Chondrocyte (in vitro differentiated cells): ENCODE results near the gene SUB1. TPM values are rescaled to one million over a fixed set of nuclear protein-coding genes. Genes with fewer than 3 reads are reported as not detected.

Experiments
- DNase-seq: peaks from one replicate; pipeline ENCODE4 v3.0.0; 2021; ENCODE audit warnings: mixed read lengths, low spot score
- H3K27ac Mint-ChIP-seq: one replicate; pipeline ENCODE4 v1.8.0; 2021; ENCODE audit warnings: mild to moderate bottlenecking, moderate library complexity, mixed read lengths; ENCODE audit not compliant: unreplicated experiment
- H3K27me3 Mint-ChIP-seq: 2 replicates; pipeline ENCODE4 v1.8.0; 2021; ENCODE audit warnings: low read depth, mixed read lengths
- H3K36me3 Mint-ChIP-seq: 2 replicates; pipeline ENCODE4 v1.8.0; 2021; ENCODE audit warnings: low read depth, mixed read lengths
- H3K4me1 Mint-ChIP-seq: 2 replicates; pipeline ENCODE4 v1.8.0; 2021; ENCODE audit warnings: low read depth, mild to moderate bottlenecking, mixed read lengths
- H3K4me3 Mint-ChIP-seq: one replicate; pipeline ENCODE4 v1.8.0; 2021; ENCODE audit warnings: mild to moderate bottlenecking, moderate library complexity, mixed read lengths; ENCODE audit not compliant: unreplicated experiment
- H3K9me3 Mint-ChIP-seq: 2 replicates; pipeline ENCODE4 v1.8.0; 2021; ENCODE audit warnings: low read depth, mixed read lengths
- total RNA-seq: library from RNA; stranded (reverse); gene quantifications from 3 replicates; pipeline ENCODE4 v1.2.1, GENCODE V29; 2021
- TF ChIP-seq, protein P1 (sequence below): fragments of 200-600 bp; sonication (generic); IDR thresholded peaks from 2 replicates; pipeline ENCODE4 v1.5.0; 2021; ENCODE audit warnings: antibody characterized with exemption, mild to moderate bottlenecking, moderate library complexity

The SUB1 gene
- total RNA-seq, 1 donor from 2014 or later = 163 TPM

DNA sequence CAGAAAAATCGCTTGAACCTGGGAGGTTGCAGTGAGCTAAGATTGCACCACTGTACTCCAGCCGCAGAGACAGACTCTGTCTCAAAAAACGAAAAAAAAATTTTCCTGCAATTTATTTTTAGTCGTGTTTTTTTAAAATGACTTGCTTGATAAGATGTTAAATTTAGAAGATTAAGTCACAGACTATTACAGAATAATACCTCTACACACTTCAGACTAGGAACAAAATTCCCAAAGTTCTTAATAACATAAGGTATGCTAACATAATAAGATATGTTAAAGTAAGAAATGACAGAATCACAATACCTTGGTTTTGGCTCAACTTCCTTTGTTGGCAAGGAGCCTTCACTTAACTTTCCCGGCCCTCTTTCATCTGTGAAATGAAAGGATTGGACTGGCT, 66.3 kb downstream of the SUB1 start:
- H3K4me3 Mint-ChIP-seq = no peak overlapping the region
- TF ChIP-seq, protein P1, sequence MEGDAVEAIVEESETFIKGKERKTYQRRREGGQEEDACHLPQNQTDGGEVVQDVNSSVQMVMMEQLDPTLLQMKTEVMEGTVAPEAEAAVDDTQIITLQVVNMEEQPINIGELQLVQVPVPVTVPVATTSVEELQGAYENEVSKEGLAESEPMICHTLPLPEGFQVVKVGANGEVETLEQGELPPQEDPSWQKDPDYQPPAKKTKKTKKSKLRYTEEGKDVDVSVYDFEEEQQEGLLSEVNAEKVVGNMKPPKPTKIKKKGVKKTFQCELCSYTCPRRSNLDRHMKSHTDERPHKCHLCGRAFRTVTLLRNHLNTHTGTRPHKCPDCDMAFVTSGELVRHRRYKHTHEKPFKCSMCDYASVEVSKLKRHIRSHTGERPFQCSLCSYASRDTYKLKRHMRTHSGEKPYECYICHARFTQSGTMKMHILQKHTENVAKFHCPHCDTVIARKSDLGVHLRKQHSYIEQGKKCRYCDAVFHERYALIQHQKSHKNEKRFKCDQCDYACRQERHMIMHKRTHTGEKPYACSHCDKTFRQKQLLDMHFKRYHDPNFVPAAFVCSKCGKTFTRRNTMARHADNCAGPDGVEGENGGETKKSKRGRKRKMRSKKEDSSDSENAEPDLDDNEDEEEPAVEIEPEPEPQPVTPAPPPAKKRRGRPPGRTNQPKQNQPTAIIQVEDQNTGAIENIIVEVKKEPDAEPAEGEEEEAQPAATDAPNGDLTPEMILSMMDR = no peak
- H3K9me3 Mint-ChIP-seq = peaks cover 9% of the 10 kb centered on the region
- H3K36me3 Mint-ChIP-seq = peaks cover 3% of the 10 kb centered on the region
- no peak overlapping the region for H3K27ac Mint-ChIP-seq
- no peak for DNase-seq
- H3K27me3 Mint-ChIP-seq = no peaks in the 10 kb centered on the region
- peaks cover 3% of the 10 kb centered on the region for H3K4me1 Mint-ChIP-seq

Other genes with a start within 250 kb of the SUB1 start
- gene ZFR, start 140.8 kb upstream of the SUB1 start, total RNA-seq = 75.5 to 77.8 TPM (median 77.1 TPM) in 3 replicates
- 255 to 315 TPM (median 261 TPM) in 3 replicates for gene NPR3, start 125.8 kb downstream of the SUB1 start, total RNA-seq